ENCODE measurements around the gene SLC25A51. TPM values are rescaled to one million over a fixed set of nuclear protein-coding genes. Genes with fewer than 3 reads are reported as not detected.

Gene SLC25A51
- total RNA-seq, 1 donor from 2014 or later, result 40.1 TPM

- no peak for DNase-seq (ENCODE audit: low read depth)
Measured at GRCh38 chr9:37852222-37852621, 51.7 kb downstream of the SLC25A51 start.

GRCh38 chr9:37840560-37841194 is 63.2 kb downstream of the SLC25A51 start:
- peak; percentile 41 for DNase-seq (ENCODE audit: low read depth)

GRCh38 chr9:37839496-37840461 is 64.1 kb downstream of the SLC25A51 start:
- no peak for DNase-seq (ENCODE audit: low read depth)

Other genes with a start within 250 kb of the SLC25A51 start
- 1.2 and 3.7 TPM in 2 replicates for gene TRMT10B, start 150.3 kb downstream of the SLC25A51 start, total RNA-seq
- gene EXOSC3, start 119.1 kb downstream of the SLC25A51 start, total RNA-seq, result 35.1 TPM in 2 replicates
- 19.8 and 23.9 TPM in 2 replicates for gene DCAF10, start 103.3 kb downstream of the SLC25A51 start, total RNA-seq
- gene SHB, start 165.1 kb upstream of the SLC25A51 start, total RNA-seq, result 13.3 and 20.7 TPM in 2 replicates

All from myocyte (in vitro differentiated cells).